Activated naive CD8-positive, alpha-beta T cell treated with anti-CD3 and anti-CD28 coated beads for 36 hours (primary cell): ENCODE results near the gene MMAB. TPM values are rescaled to one million over a fixed set of nuclear protein-coding genes. Genes with fewer than 3 reads are reported as not detected.
A peak's percentile ranks its signal among the peaks of the same experiment; 100 is the strongest.

Experiments
- DNase-seq: peaks from one replicate; pipeline ENCODE4 v3.0.0; 2021
- H3K27ac Mint-ChIP-seq: one replicate; pipeline ENCODE4 v1.8.0; 2022; ENCODE audit warnings: mild to moderate bottlenecking, moderate library complexity, mixed read lengths
- H3K27me3 Mint-ChIP-seq: one replicate; pipeline ENCODE4 v1.8.0; 2022; ENCODE audit warnings: mild to moderate bottlenecking, mixed read lengths
- H3K36me3 Mint-ChIP-seq: one replicate; pipeline ENCODE4 v1.8.0; 2021; ENCODE audit warnings: mild to moderate bottlenecking, mixed read lengths
- H3K4me1 Mint-ChIP-seq: one replicate; pipeline ENCODE4 v1.8.0; 2021; ENCODE audit warnings: mixed read lengths
- H3K4me3 Mint-ChIP-seq: one replicate; pipeline ENCODE4 v1.8.0; 2022; ENCODE audit warnings: mild to moderate bottlenecking, moderate library complexity, mixed read lengths
- H3K9me3 Mint-ChIP-seq: one replicate; pipeline ENCODE4 v1.8.0; 2022; ENCODE audit warnings: mixed read lengths
- total RNA-seq, 2 experiments: library from RNA; stranded (reverse); gene quantifications; one replicate each; pipeline ENCODE4 v1.2.3, GENCODE V29; 2021

MMAB gene
- total RNA-seq, 2 experiments from 2014 or later, result 58.3 to 62.8 TPM

DNA sequence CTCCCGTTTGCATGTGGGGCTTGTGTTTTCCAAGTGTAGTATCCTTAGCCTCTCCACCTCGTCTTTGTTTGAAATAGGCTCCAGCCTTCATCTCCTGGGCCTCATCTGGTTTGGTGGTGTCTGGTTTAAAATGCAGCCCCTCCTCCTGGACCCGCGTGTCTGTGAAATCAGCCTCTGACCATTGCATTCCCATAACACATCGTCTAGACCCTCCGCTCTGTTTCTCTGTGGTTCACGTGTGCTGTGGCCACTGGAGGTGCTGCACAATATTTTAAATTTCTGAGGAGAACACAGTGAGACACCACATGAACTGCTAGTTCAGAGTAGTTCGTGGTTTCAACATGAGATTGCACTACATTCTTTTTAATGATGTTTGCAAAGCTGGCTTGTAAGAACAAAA lies 60.3 kb downstream of the MMAB start:
- no peaks in the 10 kb centered on the region for H3K4me1 Mint-ChIP-seq
- no peak for DNase-seq
- peaks cover 14% of the 10 kb centered on the region for H3K36me3 Mint-ChIP-seq
- H3K9me3 Mint-ChIP-seq, result no peaks in the 10 kb centered on the region
- H3K4me3 Mint-ChIP-seq, result no peak overlapping the region
- H3K27me3 Mint-ChIP-seq, result no peaks in the 10 kb centered on the region
- no peak overlapping the region for H3K27ac Mint-ChIP-seq

DNA sequence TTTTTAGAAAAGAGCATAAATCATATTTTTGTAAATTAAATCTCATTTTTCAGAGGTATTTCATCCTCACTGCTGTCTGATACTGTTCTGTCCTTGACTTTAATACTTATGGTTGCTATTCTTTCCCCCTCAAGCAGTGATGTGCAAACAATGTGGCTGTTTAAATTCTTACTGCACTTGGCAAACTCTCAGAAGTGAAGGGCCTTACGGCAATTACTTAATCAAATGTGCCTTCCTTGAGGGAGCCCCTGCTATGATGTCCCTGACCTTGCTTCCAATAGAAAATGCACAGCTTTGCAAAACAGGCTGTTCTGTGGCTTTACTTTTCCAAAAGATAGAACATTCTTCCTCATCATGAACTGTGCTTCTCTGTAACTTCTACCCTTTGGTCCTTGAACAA lies 60.7 kb downstream of the MMAB start:
- Mint-ChIP-seq H3K27me3 (no peaks in the 10 kb centered on the region), H3K4me1 (no peaks in the 10 kb centered on the region), H3K9me3 (no peaks in the 10 kb centered on the region), H3K36me3 (peaks cover 14% of the 10 kb centered on the region), H3K27ac (no peak overlapping the region), H3K4me3 (no peak overlapping the region)
- DNase-seq, result no peak

DNA sequence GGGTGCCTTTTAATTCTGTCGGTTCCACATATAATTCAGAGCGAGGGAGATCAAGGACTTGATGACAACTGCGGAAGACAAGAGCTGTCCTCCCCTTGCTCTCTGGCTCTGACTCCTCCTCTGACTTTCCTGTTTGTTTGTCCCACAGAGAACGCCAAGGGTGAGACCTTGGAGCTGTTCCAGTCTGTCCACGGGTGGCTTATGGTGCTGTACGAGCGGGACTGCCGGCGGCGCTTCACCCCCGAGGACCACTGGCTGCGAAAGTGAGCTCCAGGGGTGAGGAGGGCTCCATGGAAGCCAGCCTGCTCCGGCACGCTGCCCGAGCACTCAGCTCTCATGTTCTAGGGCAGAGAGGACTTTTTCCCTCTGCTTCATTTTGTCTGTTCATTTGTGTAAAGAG lies 63.1 kb downstream of the MMAB start:
- H3K27me3 Mint-ChIP-seq, result no peaks in the 10 kb centered on the region
- no peak overlapping the region for H3K27ac Mint-ChIP-seq
- H3K9me3 Mint-ChIP-seq, result no peaks in the 10 kb centered on the region
- peaks cover 12% of the 10 kb centered on the region for H3K36me3 Mint-ChIP-seq
- no peaks in the 10 kb centered on the region for H3K4me1 Mint-ChIP-seq
- no peak for DNase-seq
- no peak overlapping the region for H3K4me3 Mint-ChIP-seq

GRCh38 chr12:109504068-109504467 lies 69.2 kb downstream of the MMAB start:
- Mint-ChIP-seq H3K4me3 (no peak overlapping the region), H3K9me3 (no peaks in the 10 kb centered on the region), H3K27me3 (no peaks in the 10 kb centered on the region), H3K36me3 (peaks cover 6% of the 10 kb centered on the region), H3K4me1 (no peaks in the 10 kb centered on the region), H3K27ac (peak overlapping the region; percentile 17)
- no peak for DNase-seq

Other genes starting within 250 kb of the MMAB start
- gene MYO1H, start 225.6 kb downstream of the MMAB start, total RNA-seq, result not detected
- gene KCTD10, start 96.2 kb downstream of the MMAB start, total RNA-seq, result 10 to 100 TPM; 47.6 to 48.9 TPM
- 10 to 100 TPM; 23.4 to 23.5 TPM for gene UBE3B, start 95.9 kb downstream of the MMAB start, total RNA-seq
- 10 to 100 TPM; 17.9 to 20.5 TPM for gene MVK, start 290 bp upstream of the MMAB start, total RNA-seq
- 1 to 10 TPM; 1.1 to 1.8 TPM for gene FAM222A, start 140.3 kb upstream of the MMAB start, total RNA-seq